CD4-positive, alpha-beta T cell treated with Interferon alpha-2 for 1 hour (primary cell): ENCODE data around the gene FHL2.
"Not testable (repeated sequence)": the region's sequence is repeated elsewhere in the genome, so short reads cannot be mapped to it uniquely, and the experiment has no call there.

ENCODE experiments used
- DNase-seq, 2 donors: peaks; one replicate each; pipeline ENCODE4 v3.0.0-alpha.2; 2020 to 2022

FHL2 gene

GRCh38 chr2:105336786-105337121, 62.1 kb downstream of the FHL2 start:
- no peak for DNase-seq

- no peak for DNase-seq
These were observed 63.4 kb downstream of the FHL2 start for GRCh38 chr2:105335469-105335868.

DNA sequence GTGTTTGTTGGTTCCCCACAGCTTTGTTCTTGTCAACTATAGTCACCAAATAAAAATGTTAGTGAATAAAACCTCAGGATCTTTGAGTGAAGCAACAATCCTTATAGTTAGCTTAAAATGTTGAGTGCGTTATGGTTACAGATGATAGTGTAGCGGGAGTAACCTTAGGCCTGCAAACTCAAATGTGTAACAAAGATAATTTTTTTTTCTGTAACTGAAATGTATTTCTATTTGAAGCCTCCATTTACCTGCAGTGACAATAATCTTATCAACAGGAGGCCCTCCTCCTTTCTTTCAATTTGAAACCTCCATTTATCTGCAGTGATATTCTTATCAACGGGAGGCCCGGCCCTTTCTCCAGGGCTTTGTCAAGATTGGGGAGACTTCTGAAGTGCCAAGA, 64.6 kb downstream of the FHL2 start:
- DNase-seq: no peak

DNA sequence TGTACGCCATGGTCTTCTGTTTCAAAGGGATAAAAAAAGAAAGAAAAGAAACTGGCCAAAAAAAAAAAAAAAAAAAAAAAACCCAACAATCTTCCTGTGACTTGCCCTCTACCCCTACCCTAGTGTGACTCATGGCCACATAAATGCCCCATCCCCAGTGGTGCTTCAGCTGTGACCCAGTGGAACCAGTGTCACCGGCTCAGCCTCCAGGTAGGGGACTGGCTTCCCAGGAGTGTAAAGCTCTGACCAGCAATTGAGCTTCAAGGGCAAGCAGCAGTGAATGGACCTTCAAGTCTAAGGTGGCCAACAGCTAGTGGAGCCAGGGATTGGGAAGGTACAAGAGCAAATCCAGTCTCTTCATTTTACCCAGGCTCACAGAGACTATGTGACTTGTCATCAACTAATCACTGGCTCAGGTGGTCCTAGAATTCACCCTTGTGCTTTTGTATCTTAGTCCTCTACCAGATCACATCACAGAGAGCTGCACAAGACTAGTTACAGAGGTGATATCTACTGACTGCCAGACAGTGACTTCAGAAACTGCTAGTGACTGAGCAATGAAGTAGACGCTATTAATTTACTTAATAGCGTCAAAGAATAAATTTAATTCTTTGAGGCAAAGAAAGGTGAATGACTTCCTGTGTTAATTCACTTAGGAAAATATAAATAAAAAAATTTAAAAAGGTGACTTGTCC, 68.0 kb downstream of the FHL2 start:
- DNase-seq: no peak

DNA sequence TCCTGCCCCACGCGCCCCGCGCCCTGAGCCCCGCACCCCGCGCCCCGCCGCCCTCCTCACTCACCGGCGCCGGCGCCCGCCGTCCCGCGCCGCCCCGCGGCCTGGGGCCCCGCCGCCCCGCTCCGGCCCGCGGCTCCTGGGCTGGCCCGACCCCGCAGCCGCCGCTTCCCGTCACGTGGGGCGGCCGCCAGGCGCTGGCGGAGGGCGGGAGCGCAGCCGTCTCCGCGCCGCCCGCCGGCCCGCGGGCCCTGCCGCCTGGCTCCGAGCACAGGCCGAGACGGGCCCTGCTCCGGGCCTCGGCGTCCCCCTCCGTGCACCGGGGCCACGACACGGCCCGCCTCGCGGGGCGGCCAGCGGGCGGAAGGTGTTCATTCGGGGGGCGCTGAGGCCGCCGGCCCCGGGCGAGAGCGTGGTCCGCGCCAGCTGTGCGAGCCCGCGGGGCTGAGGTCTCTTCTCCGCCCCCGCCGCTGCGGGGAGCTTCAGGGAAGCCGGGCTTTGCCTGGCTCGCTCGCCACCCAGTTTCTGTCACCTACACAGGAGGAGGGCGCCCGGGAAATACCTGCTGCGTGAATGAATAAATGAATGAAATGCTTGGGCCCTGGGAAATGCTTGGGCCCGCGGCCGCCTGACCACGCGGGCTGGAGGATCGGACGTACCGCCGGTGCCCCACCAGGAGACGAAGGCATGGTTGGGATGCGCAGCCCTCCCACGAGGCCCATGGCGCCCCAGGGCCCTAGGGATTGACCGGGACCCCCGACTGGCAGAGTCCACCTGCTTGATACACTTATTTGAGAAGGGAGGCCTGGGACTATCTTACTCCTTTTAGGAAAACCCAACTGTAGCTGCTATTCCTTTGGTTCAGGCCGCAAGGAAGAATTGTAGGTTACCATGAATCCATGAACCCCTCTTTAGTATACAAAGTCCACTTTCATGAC, 69.0 kb downstream of the FHL2 start, which contains the start of gene TGFBRAP1:
Gene TGFBRAP1, minus strand, starts transcription at position 175 of the 935 bp plus-strand sequence. CDS start 21,434 bp downstream, outside the sequence.
- peak; percentile 34 to 65 for DNase-seq

DNA sequence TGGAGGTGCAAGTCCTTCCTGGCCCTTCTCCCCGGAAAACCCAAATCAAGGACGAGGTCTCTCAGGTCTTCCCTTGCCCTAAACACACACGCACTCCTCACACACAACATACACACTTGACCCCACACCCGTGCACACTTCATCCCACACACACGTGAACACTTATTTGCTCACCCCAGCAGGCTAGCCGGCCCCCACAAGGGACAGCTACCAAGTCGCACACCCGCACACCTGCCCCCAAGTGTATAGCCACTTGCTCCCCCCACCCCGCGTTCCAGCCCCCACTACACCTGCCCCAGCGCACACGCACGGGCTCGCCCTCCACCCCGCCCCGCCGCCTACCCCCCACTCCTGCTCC, 69.7 kb downstream of the FHL2 start:
- peak in 1 of 2 donors; percentile 7 for DNase-seq

- DNase-seq: peak; percentile 7 to 42
These were observed 70.3 kb downstream of the FHL2 start for GRCh38 chr2:105328281-105329196.

GRCh38 chr2:105327690-105328089, 71.2 kb downstream of the FHL2 start:
- DNase-seq: no peak

- not testable (repeated sequence) for DNase-seq
These were observed 71.6 kb downstream of the FHL2 start for GRCh38 chr2:105327271-105327670.

- no peak for DNase-seq
These were observed 73.4 kb downstream of the FHL2 start for GRCh38 chr2:105325389-105325963.

DNA sequence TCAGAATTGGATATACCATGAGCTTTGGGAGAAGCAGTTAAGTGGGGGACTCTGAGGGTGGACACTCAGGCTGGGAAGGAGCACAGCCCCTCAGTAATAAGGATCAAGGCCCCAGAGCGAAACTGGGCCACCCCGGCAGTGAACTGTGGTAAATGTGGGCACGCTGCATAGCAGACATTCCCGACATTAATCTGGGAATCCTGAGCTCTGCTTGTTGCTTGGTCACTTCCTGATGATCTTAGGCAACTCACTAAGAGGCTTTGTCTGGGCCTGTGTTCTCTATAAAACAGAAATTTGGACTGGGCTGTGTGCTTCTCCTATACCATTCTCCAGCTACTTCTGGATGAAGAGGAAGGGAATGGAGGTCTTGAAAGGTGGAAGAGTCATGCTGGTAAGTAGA, 74.1 kb downstream of the FHL2 start:
- no peak for DNase-seq

- no peak for DNase-seq
These were observed 74.8 kb downstream of the FHL2 start for GRCh38 chr2:105324101-105324500.

DNA sequence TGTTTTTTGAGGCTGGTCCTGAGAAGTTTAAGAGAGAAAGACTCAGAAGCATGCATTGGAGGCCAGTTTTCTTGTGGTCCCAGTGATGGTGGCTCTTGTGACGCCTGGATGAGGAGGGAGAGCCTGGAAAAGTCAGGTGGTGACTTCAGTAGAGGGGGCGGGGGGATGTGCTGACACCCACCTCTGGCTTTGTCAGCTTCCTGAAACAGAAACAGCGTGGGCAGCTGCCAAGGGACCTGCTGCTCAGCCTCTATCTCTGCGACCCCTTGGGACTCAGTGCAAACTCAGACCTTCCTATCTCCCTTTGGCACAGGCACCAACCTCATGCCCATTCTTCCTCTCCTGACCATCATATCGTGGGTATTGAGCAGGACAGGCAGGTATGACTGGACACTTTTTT, 75.7 kb downstream of the FHL2 start:
- no peak for DNase-seq

DNA sequence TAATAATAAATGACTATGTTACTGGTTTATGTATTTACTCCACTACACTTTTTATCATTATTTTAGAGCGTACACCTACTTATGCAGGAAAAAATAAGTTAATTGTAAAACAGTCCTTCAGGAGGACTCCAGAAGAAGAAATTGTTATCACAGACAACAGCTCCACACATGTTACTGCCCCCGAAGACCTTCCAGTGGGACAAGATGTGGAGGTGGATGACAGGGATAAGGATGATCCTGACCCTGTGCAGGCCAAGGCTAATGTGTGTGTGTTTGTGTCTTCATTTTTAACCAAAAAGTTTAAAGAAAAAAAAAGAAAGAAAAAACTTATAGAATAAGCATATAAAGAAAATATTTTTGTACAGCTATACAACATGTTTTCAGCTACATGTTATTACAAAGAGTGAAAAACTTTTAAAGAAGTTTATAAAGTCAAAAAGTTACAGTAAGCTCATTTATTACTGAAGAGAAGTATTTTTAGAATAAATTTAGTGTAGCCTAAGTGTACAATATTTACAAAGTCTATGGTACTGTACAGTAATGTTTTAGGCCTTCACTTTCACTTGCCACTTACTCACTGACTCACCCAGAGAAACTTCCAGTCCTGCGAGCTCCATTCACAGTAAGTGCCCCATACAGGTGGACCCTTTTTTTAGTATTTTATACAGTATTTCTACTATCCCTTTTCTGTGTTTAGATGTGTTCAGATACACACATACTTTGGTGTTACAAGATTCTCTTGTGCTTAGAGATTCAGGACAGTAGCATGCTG, 76.8 kb downstream of the FHL2 start:
- no peak for DNase-seq

- DNase-seq: no peak
These were observed 78.1 kb downstream of the FHL2 start for GRCh38 chr2:105320651-105321215.

DNA sequence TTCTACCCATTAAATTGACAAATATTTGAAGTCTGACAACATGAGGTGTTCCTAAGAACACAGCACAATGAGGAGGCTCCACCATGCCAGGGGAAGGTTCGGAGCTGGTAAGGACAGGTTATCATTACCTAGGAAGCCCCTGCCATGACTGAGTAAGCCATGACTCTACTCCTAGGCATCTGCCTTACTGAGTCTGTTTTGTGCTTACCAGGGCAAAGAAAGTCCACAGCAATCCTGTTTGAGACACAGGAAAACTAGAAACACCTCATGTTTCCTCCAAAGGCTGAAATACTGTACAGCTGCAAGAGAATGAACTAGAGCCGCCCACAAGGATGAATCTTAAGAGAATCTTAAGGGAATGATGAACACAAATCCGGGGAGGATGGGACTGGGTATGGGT, 80.9 kb downstream of the FHL2 start:
- DNase-seq: no peak

- DNase-seq: no peak
These were observed 83.5 kb downstream of the FHL2 start for GRCh38 chr2:105315314-105315713.

GRCh38 chr2:105313877-105314276, 85.0 kb downstream of the FHL2 start:
- no peak for DNase-seq
